Small intestine (tissue), 7 donors: ENCODE data around the gene SPINK9. TPM values are rescaled to one million over a fixed set of nuclear protein-coding genes. Genes with fewer than 3 reads are reported as not detected.

Experiments used
- DNase-seq, 2 donors: peaks; one replicate each; pipeline versions ENCODE4 v3.0.0 to v3.0.0-alpha.2; 2013
- FAIRE-seq: peaks from 2 replicates; lab custom pipeline; 2012; peaks lifted over from hg19 to GRCh38; lab: Jason Lieb, UNC
- H3K27ac ChIP-seq, 3 donors: one replicate each; pipeline ENCODE4 v1.5.1; 2013; ENCODE audit warnings: low read length in 2 of 3, mild to moderate bottlenecking in 2 of 3, control low read depth in 1 of 3, inconsistent platforms in 1 of 3, low read depth in 1 of 3, moderate library complexity in 1 of 3
- H3K27me3 ChIP-seq, 3 donors: one replicate each; pipeline ENCODE4 v1.6.1; 2013; ENCODE audit warnings: low read length in 3 of 3, inconsistent platforms in 1 of 3; ENCODE audit not compliant: control insufficient read depth in 3 of 3, insufficient read depth in 3 of 3
- H3K36me3 ChIP-seq, 3 donors: one replicate each; pipeline ENCODE4 v1.6.1; 2013; ENCODE audit warnings: low read length in 3 of 3, inconsistent platforms in 1 of 3, low read depth in 1 of 3, mild to moderate bottlenecking in 1 of 3, moderate library complexity in 1 of 3; ENCODE audit not compliant: control insufficient read depth in 3 of 3, insufficient read depth in 2 of 3
- H3K4me1 ChIP-seq, 3 donors: one replicate each; pipeline ENCODE4 v1.6.1; 2013; ENCODE audit warnings: low read length in 2 of 3, inconsistent platforms in 1 of 3, low read depth in 1 of 3, mild to moderate bottlenecking in 1 of 3, moderate library complexity in 1 of 3; ENCODE audit not compliant: control insufficient read depth in 3 of 3, insufficient read depth in 2 of 3
- H3K4me3 ChIP-seq, 3 donors: one replicate each; pipeline ENCODE4 v1.5.1; 2013; ENCODE audit warnings: low read length in 3 of 3, control low read depth in 1 of 3, inconsistent platforms in 1 of 3, low read depth in 1 of 3, mild to moderate bottlenecking in 1 of 3, moderate library complexity in 1 of 3
- H3K9me3 ChIP-seq, 2 donors: one replicate each; pipeline ENCODE4 v1.6.1; 2013; ENCODE audit warnings: low read depth in 1 of 2, low read length in 1 of 2; ENCODE audit not compliant: control insufficient read depth in 2 of 2, insufficient read depth in 1 of 2
- WGBS, 3 donors: extraction: QIAGEN DNeasy Blood & Tissue Kit; methylation state at CpG; one replicate each; pipeline ENCODE4 v1.1.7; 2013; 5-methylcytosine and 5-hydroxymethylcytosine counted together
- polyA plus RNA-seq, 4 donors: library from polyadenylated mRNA; stranded (reverse) in 3 of 4; unstranded in 1 of 4; fragments of 200-250 nt in 3 of 4; fragments of 120-200 nt in 1 of 4; gene quantifications; one replicate each; pipeline versions ENCODE4 v1.2.1 to v1.2.3, GENCODE V29; 2013
- donor health status: healthy with polysubstance abuse.
- donor health status: control.
- donor health status: control.
- donor health status: Bipolar disorder and iron deficiency.
- donor health status: healthy.

The SPINK9 gene
- polyA plus RNA-seq, 4 donors: 0.13 TPM; not detected in 3

GRCh38 chr5:148385094-148385493, 49.7 kb downstream of the SPINK9 start:
- DNase-seq (no peak), FAIRE-seq (no peak)
- Histone ChIP-seq H3K27me3 (no peaks in the 10 kb centered on the region), H3K9me3 (no peaks in the 10 kb centered on the region), H3K36me3 (peaks cover 0 to 6% (median 0%) of the 10 kb centered on the region in 3 donors), H3K27ac (no peak overlapping the region), H3K4me3 (no peak overlapping the region), H3K4me1 (peaks cover 0 to 11% (median 4%) of the 10 kb centered on the region in 3 donors)
- 71 to 75% (median 72%) methylated on average over 1 of the region's 1 CpG for WGBS, 3 donors

GRCh38 chr5:148386041-148386440, 50.7 kb downstream of the SPINK9 start:
- FAIRE-seq: no peak
- H3K4me1 ChIP-seq: peaks cover 0 to 11% (median 6%) of the 10 kb centered on the region in 3 donors

DNA sequence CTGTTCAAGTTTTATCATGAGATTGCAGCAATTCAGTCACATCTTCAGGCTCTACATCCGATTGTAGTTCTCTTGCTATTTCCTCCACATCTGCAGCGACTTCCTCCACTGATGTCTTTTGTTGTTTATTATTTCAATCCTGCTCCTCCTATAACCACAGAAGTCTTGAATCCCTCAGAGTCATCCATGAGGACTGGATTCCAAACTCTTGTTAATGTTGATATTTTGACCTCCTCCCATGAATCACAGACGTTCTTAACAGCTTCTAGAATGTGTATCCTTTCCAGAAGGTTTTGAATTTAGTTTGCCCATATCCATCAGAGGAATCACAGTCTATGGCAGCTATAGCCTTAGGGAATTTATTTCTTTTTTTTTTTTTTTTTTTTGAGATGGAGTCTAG, 52.0 kb downstream of the SPINK9 start:
- Histone ChIP-seq H3K27ac (no peak overlapping the region), H3K4me1 (peaks cover 0 to 11% (median 6%) of the 10 kb centered on the region in 3 donors), H3K4me3 (no peak overlapping the region), H3K9me3 (no peaks in the 10 kb centered on the region), H3K27me3 (no peaks in the 10 kb centered on the region), H3K36me3 (peaks cover 0 to 6% (median 0%) of the 10 kb centered on the region in 3 donors)
- FAIRE-seq (no peak), DNase-seq (no peak)
- 58 to 73% (median 65%) methylated on average over 3 of the region's 3 CpGs for WGBS, 3 donors

More at GRCh38 chr5:148386041-148386440, 50.7 kb downstream of the SPINK9 start:
- Histone ChIP-seq H3K36me3 (peaks cover 0 to 6% (median 0%) of the 10 kb centered on the region in 3 donors), H3K27me3 (no peaks in the 10 kb centered on the region), H3K9me3 (no peaks in the 10 kb centered on the region), H3K4me3 (no peak overlapping the region), H3K27ac (no peak overlapping the region)
- 83 to 91% (median 85%) methylated on average over 1 of the region's 1 CpG for WGBS, 3 donors
- no peak for DNase-seq

GRCh38 chr5:148388696-148389095, 53.3 kb downstream of the SPINK9 start:
- H3K4me3 ChIP-seq: no peak overlapping the region
- no peak overlapping the region for H3K27ac ChIP-seq
- DNase-seq (no peak), FAIRE-seq (no peak)
- peaks cover 8 to 14% (median 9%) of the 10 kb centered on the region in 3 donors for H3K4me1 ChIP-seq
- H3K27me3 ChIP-seq: no peaks in the 10 kb centered on the region
- peaks cover 0 to 6% (median 0%) of the 10 kb centered on the region in 3 donors for H3K36me3 ChIP-seq
- 21 to 51% (median 51%) methylated on average over 1 of the region's 1 CpG for WGBS, 3 donors
- no peaks in the 10 kb centered on the region for H3K9me3 ChIP-seq

Other genes with a start within 250 kb of the SPINK9 start
- gene SPINK14, start 167.0 kb upstream of the SPINK9 start, polyA plus RNA-seq: not detected
- gene SPINK6, start 132.5 kb upstream of the SPINK9 start, polyA plus RNA-seq: not detected
- under 1 TPM in 1 of 4 donors, not detected in 3; 0.09 TPM for gene MARCOL, start 97.0 kb upstream of the SPINK9 start, polyA plus RNA-seq
- under 1 TPM in 1 of 4 donors, not detected in 3; 0.18 TPM for gene SPINK13, start 66.8 kb upstream of the SPINK9 start, polyA plus RNA-seq
- under 1 TPM in 2 of 4 donors, not detected in 2; 0.32 to 0.43 TPM for gene SPINK7, start 23.1 kb upstream of the SPINK9 start, polyA plus RNA-seq
- gene FBXO38, start 48.4 kb downstream of the SPINK9 start, polyA plus RNA-seq: 10 to 100 TPM; 13.5 to 38.8 (median 15.2) TPM